Prostate gland (tissue), 2 donors: Measurements from ENCODE around the gene RNF227. TPM values are rescaled to one million over a fixed set of nuclear protein-coding genes. Genes with fewer than 3 reads are reported as not detected.

ENCODE experiments used
- DNase-seq: peaks from one replicate; pipeline ENCODE4 v3.0.0-alpha.2; 2019; ENCODE audit warnings: low spot score
- H3K27ac ChIP-seq, 2 donors: fragments of 200-600 bp; sonication (generic); 2 replicates each; pipeline ENCODE4 v1.5.1; 2017 to 2019
- H3K27me3 ChIP-seq: fragments of 200-600 bp; sonication (generic); replicated peaks from 2 replicates; pipeline ENCODE4 v1.5.1; 2019; ENCODE audit not compliant: insufficient read depth
- H3K36me3 ChIP-seq, 2 donors: fragments of 200-600 bp; sonication (generic); 1 replicate in 1 of 2; 2 replicates in 1 of 2; pipeline versions ENCODE4 v1.5.1 to v1.8.1; 2017 to 2019
- H3K4me1 ChIP-seq: fragments of 200-600 bp; sonication (generic); replicated peaks from 2 replicates; pipeline ENCODE4 v1.5.1; 2019
- H3K4me3 ChIP-seq, 2 donors: fragments of 200-600 bp; sonication (generic); 2 replicates each; pipeline ENCODE4 v1.5.1; 2017 to 2019
- H3K9me3 ChIP-seq: fragments of 200-600 bp; sonication (generic); 2 replicates; pipeline ENCODE4 v1.5.1; 2017
- POLR2A ChIP-seq: fragments of 450-650 bp; IDR thresholded peaks from one replicate; pipeline ENCODE4 v1.6.1; 2016; ENCODE audit warnings: antibody characterized with exemption, mild to moderate bottlenecking
- POLR2AphosphoS5 ChIP-seq: sonication (generic); formaldehyde crosslinking; IDR thresholded peaks from one replicate; pipeline ENCODE4 v1.6.1; 2017; ENCODE audit warnings: antibody characterized with exemption
- WGBS: methylation state at CpG from one replicate; pipeline ENCODE4 v1.1.5; 2018; 5-methylcytosine and 5-hydroxymethylcytosine counted together
- intact Hi-C: fragments of 100-400 bp; cut with DNase I; formaldehyde crosslinking; loops from one replicate; pipeline ENCODE4 v1.14.2; 2022
- total RNA-seq, 2 donors: library from RNA; depleted of rRNA; stranded (reverse); fragments of >200 nt; gene quantifications; one replicate each; pipeline ENCODE4 v1.1.0, GENCODE V29; 2016
- TF ChIP-seq, protein P1 (sequence below), 4 experiments: fragments of 200-600 bp in 2 of 4; fragments of 450-650 bp in 2 of 4; sonication (generic) in 2 of 4; IDR thresholded peaks; 1 replicate in 3 of 4; 2 replicates in 1 of 4; pipeline ENCODE4 v1.5.1; 2016 to 2019; ENCODE audit warnings: antibody characterized with exemption in 4 of 4, mild to moderate bottlenecking in 2 of 4, moderate library complexity in 2 of 4

The RNF227 gene
- total RNA-seq, 2 donors from 2014 or later: 7.8 to 32.4 TPM

- H3K4me3 ChIP-seq: no peak overlapping the region
- WGBS: 66% methylated on average over 9 of the region's 9 CpGs
- peaks cover under 1% of the 10 kb centered on the region for H3K4me1 ChIP-seq
- TF ChIP-seq POLR2A: no peak
- TF ChIP-seq POLR2AphosphoS5: no peak
- TF ChIP-seq, protein P1, sequence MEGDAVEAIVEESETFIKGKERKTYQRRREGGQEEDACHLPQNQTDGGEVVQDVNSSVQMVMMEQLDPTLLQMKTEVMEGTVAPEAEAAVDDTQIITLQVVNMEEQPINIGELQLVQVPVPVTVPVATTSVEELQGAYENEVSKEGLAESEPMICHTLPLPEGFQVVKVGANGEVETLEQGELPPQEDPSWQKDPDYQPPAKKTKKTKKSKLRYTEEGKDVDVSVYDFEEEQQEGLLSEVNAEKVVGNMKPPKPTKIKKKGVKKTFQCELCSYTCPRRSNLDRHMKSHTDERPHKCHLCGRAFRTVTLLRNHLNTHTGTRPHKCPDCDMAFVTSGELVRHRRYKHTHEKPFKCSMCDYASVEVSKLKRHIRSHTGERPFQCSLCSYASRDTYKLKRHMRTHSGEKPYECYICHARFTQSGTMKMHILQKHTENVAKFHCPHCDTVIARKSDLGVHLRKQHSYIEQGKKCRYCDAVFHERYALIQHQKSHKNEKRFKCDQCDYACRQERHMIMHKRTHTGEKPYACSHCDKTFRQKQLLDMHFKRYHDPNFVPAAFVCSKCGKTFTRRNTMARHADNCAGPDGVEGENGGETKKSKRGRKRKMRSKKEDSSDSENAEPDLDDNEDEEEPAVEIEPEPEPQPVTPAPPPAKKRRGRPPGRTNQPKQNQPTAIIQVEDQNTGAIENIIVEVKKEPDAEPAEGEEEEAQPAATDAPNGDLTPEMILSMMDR (IDR thresholded peaks at IDR 0.05): no peak
- peaks cover 35 to 40% of the 10 kb centered on the region in 2 donors for H3K36me3 ChIP-seq
- H3K9me3 ChIP-seq: no peaks in the 10 kb centered on the region
- H3K27me3 ChIP-seq: no peaks in the 10 kb centered on the region
- no peak overlapping the region for H3K27ac ChIP-seq
- no peak for DNase-seq
- intact Hi-C loops: loop anchor here (5.0 kb wide), 1 partner anchor 146 kb away; no protein-coding TSS in a partner anchor
These were observed 5.0 kb downstream of the RNF227 start for GRCh38 chr17:7911116-7911515.

DNA sequence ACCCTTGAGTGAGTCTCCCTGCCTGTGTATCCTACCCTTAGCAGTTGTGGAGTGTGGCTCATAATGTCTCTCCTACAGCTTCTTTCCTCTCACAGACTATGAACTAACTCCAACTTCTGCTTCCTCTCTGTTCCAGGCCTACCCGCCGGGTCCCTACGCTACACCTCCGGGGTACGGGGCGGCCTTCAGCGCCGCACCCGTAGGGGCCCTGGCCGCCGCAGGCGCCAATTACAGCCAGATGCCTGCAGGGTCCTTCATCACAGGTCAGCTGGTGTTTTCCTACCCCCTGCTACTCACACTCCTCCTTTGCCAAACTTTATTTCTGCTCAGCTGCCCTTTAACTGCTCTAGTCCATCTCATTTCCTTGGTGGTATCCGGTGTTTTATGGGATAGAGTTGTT is 5.4 kb downstream of the RNF227 start:
- no peak for TF ChIP-seq POLR2AphosphoS5
- TF ChIP-seq POLR2A: no peak
- TF ChIP-seq, protein P1 (IDR thresholded peaks at IDR 0.05): no peak
- H3K27me3 ChIP-seq: no peaks in the 10 kb centered on the region
- no peak overlapping the region for H3K4me3 ChIP-seq
- H3K27ac ChIP-seq: no peak overlapping the region
- WGBS: 89% methylated on average over 13 of the region's 13 CpGs
- H3K36me3 ChIP-seq: peaks cover 39 to 40% of the 10 kb centered on the region in 2 donors
- no peaks in the 10 kb centered on the region for H3K4me1 ChIP-seq
- intact Hi-C loops: loop anchor here (5.0 kb wide), 1 partner anchor 147 kb away; no protein-coding TSS in a partner anchor
- H3K9me3 ChIP-seq: no peaks in the 10 kb centered on the region
- DNase-seq: no peak

GRCh38 chr17:7910281-7910680 is 5.8 kb downstream of the RNF227 start:
- Histone ChIP-seq H3K27me3 (no peaks in the 10 kb centered on the region), H3K36me3 (peaks cover 40 to 44% of the 10 kb centered on the region in 2 donors), H3K9me3 (no peaks in the 10 kb centered on the region), H3K27ac (no peak overlapping the region), H3K4me3 (no peak overlapping the region), H3K4me1 (no peaks in the 10 kb centered on the region)
- WGBS: 94% methylated on average over 15 of the region's 15 CpGs
- TF ChIP-seq, protein P1 (IDR thresholded peaks at IDR 0.05): no peak
- TF ChIP-seq POLR2AphosphoS5: no peak
- no peak for TF ChIP-seq POLR2A
- no peak for DNase-seq
- intact Hi-C loops: loop anchor here (5.0 kb wide), 1 partner anchor 147 kb away; no protein-coding TSS in a partner anchor

DNA sequence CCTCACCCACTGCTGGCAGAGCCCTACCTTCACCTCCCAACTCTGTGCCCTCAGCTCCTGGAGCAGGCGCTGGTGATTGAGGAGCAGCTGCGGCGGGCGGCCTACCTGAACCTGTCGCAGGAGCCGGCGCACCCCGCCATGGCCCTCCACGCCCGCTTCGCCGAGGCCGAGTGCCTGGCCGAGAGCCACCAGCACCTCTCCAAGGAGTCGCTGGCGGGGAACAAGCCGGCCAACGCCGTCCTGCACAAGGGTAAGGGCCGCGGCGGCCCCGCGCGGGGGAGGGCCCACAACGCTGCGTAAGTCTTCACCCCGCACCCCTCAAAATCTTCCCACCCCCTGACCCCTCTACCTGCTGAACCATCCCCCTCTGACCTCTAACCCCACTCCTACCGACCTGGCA is 7.0 kb downstream of the RNF227 start:
- no peak overlapping the region for H3K4me3 ChIP-seq
- no peak overlapping the region for H3K27ac ChIP-seq
- intact Hi-C loops: no loop called here
- 91% methylated on average over 23 of the region's 29 CpGs for WGBS
- H3K27me3 ChIP-seq: no peaks in the 10 kb centered on the region
- no peak for DNase-seq
- peaks cover 47 to 49% of the 10 kb centered on the region in 2 donors for H3K36me3 ChIP-seq
- TF ChIP-seq, protein P1 (IDR thresholded peaks at IDR 0.05): no peak
- TF ChIP-seq POLR2AphosphoS5 (no peak), POLR2A (no peak)
- H3K9me3 ChIP-seq: no peaks in the 10 kb centered on the region
- H3K4me1 ChIP-seq: no peaks in the 10 kb centered on the region
